GM18868 (cell line): ENCODE measurements around the gene TBCCD1.

ENCODE experiments used
- ATAC-seq: cut with Tn5 transposase; IDR thresholded peaks from one replicate; pipeline ENCODE4 v1.9.1; 2021; ENCODE audit warnings: mild to moderate bottlenecking, moderate library complexity; ENCODE audit not compliant: unreplicated experiment

The TBCCD1 gene

GRCh38 chr3:186497608-186498007, 69.5 kb downstream of the TBCCD1 start:
- ATAC-seq = no peak

- no peak for ATAC-seq
Observed at GRCh38 chr3:186496635-186497034, 70.5 kb downstream of the TBCCD1 start.
